ENCODE data around the gene APLP1.
"Not testable (repeated sequence)": the region's sequence is repeated elsewhere in the genome, so short reads cannot be mapped to it uniquely, and the experiment has no call there.

The APLP1 gene

GRCh38 chr19:35908973-35909683 is 40.8 kb downstream of the APLP1 start:
- H2BK5ac ChIP-seq (ENCODE audit: low read depth, low read length, poor library complexity): no peak overlapping the region
- no peaks in the 10 kb centered on the region for H3K79me1 ChIP-seq (ENCODE audit: low read length)
- H3K9ac ChIP-seq (ENCODE audit: low read length): no peak overlapping the region
- no peak overlapping the region for H3K18ac ChIP-seq (ENCODE audit: low read length)
- no peaks in the 10 kb centered on the region for H3K79me2 ChIP-seq (ENCODE audit: control insufficient read depth, insufficient read depth, low read length, poor library complexity)
- no peak overlapping the region for H3K14ac ChIP-seq (ENCODE audit: low read length)
- H4K12ac ChIP-seq (ENCODE audit: low read depth, low read length): no peak overlapping the region
- no peak overlapping the region for H2AK5ac ChIP-seq (ENCODE audit: low read length)
- no CpG with 5 or more reads among the region's 10 CpGs for WGBS (ENCODE audit: extremely low coverage, insufficient coverage, insufficient read length)
- no peak overlapping the region for H2BK12ac ChIP-seq (ENCODE audit: low read length)
- H3K4me1 ChIP-seq (ENCODE audit: control insufficient read depth in 1 of 2, insufficient read depth in 2 of 2, low read length in 2 of 2): no peaks in the 10 kb centered on the region
- H4K91ac ChIP-seq (ENCODE audit: low read depth, low read length): no peak overlapping the region
- H2BK120ac ChIP-seq (ENCODE audit: insufficient read depth, low read length, poor library complexity): no peak overlapping the region
- H4K8ac ChIP-seq (ENCODE audit: low read depth, low read length): no peak overlapping the region
- no peaks in the 10 kb centered on the region for H3K27me3 ChIP-seq (ENCODE audit: insufficient read depth, low read length)
- H3K36me3 ChIP-seq (ENCODE audit: control insufficient read depth in 1 of 2, insufficient read depth in 2 of 2, low read length in 2 of 2): no peaks in the 10 kb centered on the region
- no peak overlapping the region for H3K4me2 ChIP-seq (ENCODE audit: low read length)
- no peak overlapping the region for H3K4ac ChIP-seq (ENCODE audit: low read depth, low read length)
- H3K23ac ChIP-seq (ENCODE audit: low read length): no peak overlapping the region
- no peak overlapping the region for H2AFZ ChIP-seq (ENCODE audit: insufficient read depth, low read length, poor library complexity)
- H3K4me3 ChIP-seq (ENCODE audit: low read depth, low read length): no peak overlapping the region
- no peaks in the 10 kb centered on the region for H3K9me3 ChIP-seq (ENCODE audit: insufficient read depth, low read depth, low read length)
- peak; percentile 29 to 46 for DNase-seq
- H3K27ac ChIP-seq (ENCODE audit: low read depth, low read length): no peak overlapping the region

GRCh38 chr19:35909684-35910035 is 41.3 kb downstream of the APLP1 start:
- Histone ChIP-seq H2AFZ (ENCODE audit: insufficient read depth, low read length, poor library complexity) (no peak overlapping the region), H2BK12ac (ENCODE audit: low read length) (no peak overlapping the region), H3K9ac (ENCODE audit: low read length) (no peak overlapping the region)

GRCh38 chr19:35910355-35910754 is 42.0 kb downstream of the APLP1 start:
- H3K4ac ChIP-seq (ENCODE audit: low read depth, low read length); H3K14ac ChIP-seq (ENCODE audit: low read length); H4K91ac ChIP-seq (ENCODE audit: low read depth, low read length); H3K23ac ChIP-seq (ENCODE audit: low read length); H2AFZ ChIP-seq (ENCODE audit: insufficient read depth, low read length, poor library complexity); H3K79me2 ChIP-seq (ENCODE audit: control insufficient read depth, insufficient read depth, low read length, poor library complexity); H2AK5ac ChIP-seq (ENCODE audit: low read length); H4K12ac ChIP-seq (ENCODE audit: low read depth, low read length); H3K36me3 ChIP-seq (ENCODE audit: control insufficient read depth in 1 of 2, insufficient read depth in 2 of 2, low read length in 2 of 2); H3K27me3 ChIP-seq (ENCODE audit: insufficient read depth, low read length); H3K4me3 ChIP-seq (ENCODE audit: low read depth, low read length); DNase-seq; H3K27ac ChIP-seq (ENCODE audit: low read depth, low read length); H4K8ac ChIP-seq (ENCODE audit: low read depth, low read length); H3K9me3 ChIP-seq (ENCODE audit: insufficient read depth, low read depth, low read length); H2BK120ac ChIP-seq (ENCODE audit: insufficient read depth, low read length, poor library complexity); H2BK5ac ChIP-seq (ENCODE audit: low read depth, low read length, poor library complexity); H3K4me1 ChIP-seq (ENCODE audit: control insufficient read depth in 1 of 2, insufficient read depth in 2 of 2, low read length in 2 of 2); H2BK12ac ChIP-seq (ENCODE audit: low read length); H3K18ac ChIP-seq (ENCODE audit: low read length); H3K9ac ChIP-seq (ENCODE audit: low read length); H3K79me1 ChIP-seq (ENCODE audit: low read length); H3K4me2 ChIP-seq (ENCODE audit: low read length): not testable (repeated sequence)
- no CpG with 5 or more reads among the region's 14 CpGs for WGBS (ENCODE audit: extremely low coverage, insufficient coverage, insufficient read length)

More at GRCh38 chr19:35909684-35910035, 41.3 kb downstream of the APLP1 start:
- H2AK5ac ChIP-seq (ENCODE audit: low read length): no peak overlapping the region
- H3K23ac ChIP-seq (ENCODE audit: low read length): no peak overlapping the region
- no peak overlapping the region for H3K4me3 ChIP-seq (ENCODE audit: low read depth, low read length)
- H3K36me3 ChIP-seq (ENCODE audit: control insufficient read depth in 1 of 2, insufficient read depth in 2 of 2, low read length in 2 of 2): no peaks in the 10 kb centered on the region
- no CpG with 5 or more reads among the region's 6 CpGs for WGBS (ENCODE audit: extremely low coverage, insufficient coverage, insufficient read length)
- no peaks in the 10 kb centered on the region for H3K4me1 ChIP-seq (ENCODE audit: control insufficient read depth in 1 of 2, insufficient read depth in 2 of 2, low read length in 2 of 2)
- no peak for DNase-seq
- H4K91ac ChIP-seq (ENCODE audit: low read depth, low read length): no peak overlapping the region
- no peak overlapping the region for H4K8ac ChIP-seq (ENCODE audit: low read depth, low read length)
- no peak overlapping the region for H4K12ac ChIP-seq (ENCODE audit: low read depth, low read length)
- H2BK120ac ChIP-seq (ENCODE audit: insufficient read depth, low read length, poor library complexity): no peak overlapping the region
- H3K79me1 ChIP-seq (ENCODE audit: low read length): no peaks in the 10 kb centered on the region
- H3K4me2 ChIP-seq (ENCODE audit: low read length): no peak overlapping the region
- H3K9me3 ChIP-seq (ENCODE audit: insufficient read depth, low read depth, low read length): no peaks in the 10 kb centered on the region
- H3K27ac ChIP-seq (ENCODE audit: low read depth, low read length): no peak overlapping the region
- H3K18ac ChIP-seq (ENCODE audit: low read length): no peak overlapping the region
- H3K4ac ChIP-seq (ENCODE audit: low read depth, low read length): no peak overlapping the region
- H3K27me3 ChIP-seq (ENCODE audit: insufficient read depth, low read length): no peaks in the 10 kb centered on the region
- H3K14ac ChIP-seq (ENCODE audit: low read length): no peak overlapping the region
- H2BK5ac ChIP-seq (ENCODE audit: low read depth, low read length, poor library complexity): no peak overlapping the region
- no peaks in the 10 kb centered on the region for H3K79me2 ChIP-seq (ENCODE audit: control insufficient read depth, insufficient read depth, low read length, poor library complexity)

- Histone ChIP-seq H4K8ac (ENCODE audit: low read depth, low read length) (no peak overlapping the region), H3K4me2 (ENCODE audit: low read length) (no peak overlapping the region), H3K79me1 (ENCODE audit: low read length) (no peaks in the 10 kb centered on the region), H3K4me1 (ENCODE audit: control insufficient read depth in 1 of 2, insufficient read depth in 2 of 2, low read length in 2 of 2) (no peaks in the 10 kb centered on the region), H3K9ac (ENCODE audit: low read length) (no peak overlapping the region), H3K23ac (ENCODE audit: low read length) (no peak overlapping the region), H3K4ac (ENCODE audit: low read depth, low read length) (no peak overlapping the region), H3K4me3 (ENCODE audit: low read depth, low read length) (no peak overlapping the region), H2AFZ (ENCODE audit: insufficient read depth, low read length, poor library complexity) (no peak overlapping the region), H3K27me3 (ENCODE audit: insufficient read depth, low read length) (no peaks in the 10 kb centered on the region), H3K14ac (ENCODE audit: low read length) (no peak overlapping the region), H3K27ac (ENCODE audit: low read depth, low read length) (no peak overlapping the region), H2BK12ac (ENCODE audit: low read length) (no peak overlapping the region), H3K36me3 (ENCODE audit: control insufficient read depth in 1 of 2, insufficient read depth in 2 of 2, low read length in 2 of 2) (no peaks in the 10 kb centered on the region), H3K9me3 (ENCODE audit: insufficient read depth, low read depth, low read length) (no peaks in the 10 kb centered on the region), H2BK120ac (ENCODE audit: insufficient read depth, low read length, poor library complexity) (no peak overlapping the region), H3K18ac (ENCODE audit: low read length) (no peak overlapping the region), H4K12ac (ENCODE audit: low read depth, low read length) (no peak overlapping the region), H2AK5ac (ENCODE audit: low read length) (no peak overlapping the region), H4K91ac (ENCODE audit: low read depth, low read length) (no peak overlapping the region), H2BK5ac (ENCODE audit: low read depth, low read length, poor library complexity) (no peak overlapping the region), H3K79me2 (ENCODE audit: control insufficient read depth, insufficient read depth, low read length, poor library complexity) (no peaks in the 10 kb centered on the region)
- no CpG with 5 or more reads among the region's 3 CpGs for WGBS (ENCODE audit: extremely low coverage, insufficient coverage, insufficient read length)
- DNase-seq: no peak
These were observed 42.8 kb downstream of the APLP1 start for GRCh38 chr19:35911173-35911572.

Measured in trophoblast cell (in vitro differentiated cells and primary cell).